Lower leg skin (tissue), 4 donors: ENCODE measurements around the gene GPR3. TPM values are rescaled to one million over a fixed set of nuclear protein-coding genes. Genes with fewer than 3 reads are reported as not detected.

Experiments used
- DNase-seq, 2 donors: peaks; one replicate each; pipeline ENCODE4 v3.0.0-alpha.2; 2019; ENCODE audit warnings: low spot score in 2 of 2
- H3K4me3 ChIP-seq: fragments of 200-600 bp; sonication (generic); 2 replicates; pipeline ENCODE4 v1.5.1; 2017; ENCODE audit warnings: mild to moderate bottlenecking, low read depth; ENCODE audit not compliant: poor library complexity, severe bottlenecking
- POLR2A ChIP-seq, 2 donors: fragments of 450-650 bp; IDR thresholded peaks; one replicate each; pipeline ENCODE4 v1.6.1; 2016 to 2017; ENCODE audit warnings: antibody characterized with exemption in 2 of 2, mild to moderate bottlenecking in 1 of 2, moderate library complexity in 1 of 2
- WGBS, 2 donors: methylation state at CpG; one replicate each; pipeline ENCODE4 v1.1.5; 2018; 5-methylcytosine and 5-hydroxymethylcytosine counted together
- intact Hi-C: fragments of 100-400 bp; cut with DNase I; formaldehyde crosslinking; loops from one replicate; pipeline ENCODE4 v1.15.0; 2023; ENCODE audit warnings: low total_unique reads
- total RNA-seq, 4 donors: library from RNA; depleted of rRNA; stranded (reverse); fragments of >200 nt; gene quantifications; one replicate each; pipeline ENCODE4 v1.1.0, GENCODE V29; 2016
- TF ChIP-seq, protein P1 (sequence below), 3 donors: fragments of 450-650 bp; IDR thresholded peaks; one replicate each; pipeline ENCODE4 v1.5.1; 2016; ENCODE audit warnings: antibody characterized with exemption in 3 of 3, mild to moderate bottlenecking in 3 of 3, moderate library complexity in 2 of 3

GPR3 gene
- total RNA-seq, 4 donors from 2014 or later: 0.22 to 1.3 (median 0.68) TPM

DNA sequence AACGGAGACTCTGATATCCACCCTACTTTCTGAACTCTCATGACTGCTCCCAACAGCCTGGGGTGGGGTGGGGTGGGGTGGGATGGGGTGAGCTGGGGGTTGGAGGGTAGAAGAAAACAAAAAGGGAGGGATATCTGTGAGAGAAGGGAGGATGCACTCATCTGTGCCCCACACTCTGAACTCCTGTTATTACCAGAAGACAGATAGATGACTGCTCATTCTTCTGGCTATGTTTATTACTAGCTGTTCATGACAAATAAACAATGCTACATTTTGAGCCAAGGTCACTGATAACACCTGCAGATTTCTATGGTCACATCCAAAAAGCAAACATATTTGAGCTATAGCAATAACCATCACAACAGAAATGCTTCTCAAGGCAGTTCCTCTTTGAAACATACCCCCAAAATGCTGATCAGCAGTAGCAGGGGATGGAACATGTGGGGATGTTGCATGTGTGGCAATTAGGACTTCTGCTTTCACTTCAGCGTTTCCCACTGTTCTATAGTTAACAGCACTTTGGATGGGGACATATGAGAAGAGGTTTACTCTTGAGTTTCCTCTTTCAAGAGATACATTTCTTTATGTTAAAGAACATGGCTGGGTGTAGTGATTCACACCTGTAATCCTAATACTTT, 43.3 kb downstream of the GPR3 start:
- H3K4me3 ChIP-seq: no peak overlapping the region
- DNase-seq: no peak
- TF ChIP-seq POLR2A (IDR thresholded peaks at IDR 0.05): no peak
- TF ChIP-seq, protein P1, sequence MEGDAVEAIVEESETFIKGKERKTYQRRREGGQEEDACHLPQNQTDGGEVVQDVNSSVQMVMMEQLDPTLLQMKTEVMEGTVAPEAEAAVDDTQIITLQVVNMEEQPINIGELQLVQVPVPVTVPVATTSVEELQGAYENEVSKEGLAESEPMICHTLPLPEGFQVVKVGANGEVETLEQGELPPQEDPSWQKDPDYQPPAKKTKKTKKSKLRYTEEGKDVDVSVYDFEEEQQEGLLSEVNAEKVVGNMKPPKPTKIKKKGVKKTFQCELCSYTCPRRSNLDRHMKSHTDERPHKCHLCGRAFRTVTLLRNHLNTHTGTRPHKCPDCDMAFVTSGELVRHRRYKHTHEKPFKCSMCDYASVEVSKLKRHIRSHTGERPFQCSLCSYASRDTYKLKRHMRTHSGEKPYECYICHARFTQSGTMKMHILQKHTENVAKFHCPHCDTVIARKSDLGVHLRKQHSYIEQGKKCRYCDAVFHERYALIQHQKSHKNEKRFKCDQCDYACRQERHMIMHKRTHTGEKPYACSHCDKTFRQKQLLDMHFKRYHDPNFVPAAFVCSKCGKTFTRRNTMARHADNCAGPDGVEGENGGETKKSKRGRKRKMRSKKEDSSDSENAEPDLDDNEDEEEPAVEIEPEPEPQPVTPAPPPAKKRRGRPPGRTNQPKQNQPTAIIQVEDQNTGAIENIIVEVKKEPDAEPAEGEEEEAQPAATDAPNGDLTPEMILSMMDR (IDR thresholded peaks at IDR 0.05): no peak
- intact Hi-C loops: loop anchor here (10.0 kb wide), 1 partner anchor 49 kb away; no protein-coding TSS in a partner anchor
- WGBS, 2 donors: 38 to 49% methylated on average over 2 of the region's 2 CpGs

DNA sequence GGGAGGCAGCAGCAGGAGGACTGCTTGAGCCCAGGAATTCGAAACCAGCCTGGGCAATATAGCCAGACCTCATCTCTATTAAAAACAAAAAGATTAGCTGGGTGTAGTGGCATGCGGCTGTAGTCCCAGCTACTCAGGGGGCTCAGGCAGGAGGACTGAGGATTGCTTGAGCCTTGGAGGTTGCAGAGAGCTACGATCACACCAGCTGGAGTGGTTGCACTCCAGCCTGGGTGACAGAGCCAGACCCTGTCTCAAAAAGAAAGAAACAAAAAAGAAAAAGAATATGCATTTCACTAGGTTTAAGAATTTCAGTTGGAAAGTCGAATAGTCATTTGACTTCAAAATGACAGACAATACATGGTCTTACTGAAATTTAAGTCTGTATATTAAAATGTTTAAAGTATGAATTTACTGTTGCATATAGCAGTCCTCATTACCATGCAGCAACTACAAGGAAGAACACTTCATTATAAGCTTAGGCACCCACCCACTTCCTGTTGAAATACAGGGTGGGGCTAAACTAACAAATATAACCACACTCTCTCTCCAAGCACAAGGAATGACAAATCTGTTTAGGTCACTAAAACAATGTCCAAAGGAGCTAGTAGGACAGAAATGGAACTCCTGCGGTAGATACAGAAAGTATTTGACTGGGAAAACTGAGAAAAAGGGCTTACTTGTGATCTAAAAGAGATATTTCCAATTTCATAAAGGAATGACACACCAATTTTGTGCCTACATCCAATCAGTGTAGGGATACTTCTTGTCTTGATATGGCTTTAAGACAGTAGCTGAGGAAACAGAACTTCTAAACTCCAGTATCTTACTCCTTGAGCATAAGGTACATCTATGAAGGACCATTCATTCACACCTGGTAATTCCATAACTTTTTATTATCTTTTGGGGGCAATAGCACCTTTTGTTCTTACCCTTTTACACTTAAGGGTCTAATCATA, 44.1 kb downstream of the GPR3 start:
- TF ChIP-seq, protein P1 (IDR thresholded peaks at IDR 0.05): no peak
- TF ChIP-seq POLR2A (IDR thresholded peaks at IDR 0.05): no peak
- DNase-seq: no peak
- no peak overlapping the region for H3K4me3 ChIP-seq
- intact Hi-C loops: loop anchor here (10.0 kb wide), 1 partner anchor 48 kb away; no protein-coding TSS in a partner anchor
- WGBS, 2 donors: 27 to 33% methylated on average over 5 of the region's 5 CpGs

DNA sequence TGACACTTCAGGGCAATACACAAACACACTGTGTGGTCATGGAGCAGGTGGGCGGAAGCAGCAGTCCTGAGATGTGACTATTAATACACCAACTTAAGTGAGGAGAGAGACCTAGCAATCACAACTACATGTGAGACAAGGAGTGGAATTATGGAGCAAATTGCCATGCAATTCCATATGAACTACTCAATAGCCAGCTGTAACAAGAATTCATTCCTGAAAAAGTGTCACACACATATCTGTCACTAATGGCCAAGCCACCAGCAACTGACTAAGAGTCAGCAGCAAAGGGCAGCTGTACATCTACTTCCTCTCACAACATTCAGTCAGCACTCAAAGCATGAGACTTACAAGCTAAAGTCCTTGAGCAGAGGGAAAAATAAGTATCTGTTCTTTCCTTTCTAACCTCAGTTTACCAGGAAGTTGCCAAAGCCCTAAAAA, 46.2 kb downstream of the GPR3 start:
- TF ChIP-seq, protein P1 (IDR thresholded peaks at IDR 0.05): no peak
- no peak for TF ChIP-seq POLR2A (IDR thresholded peaks at IDR 0.05)
- intact Hi-C loops: loop anchor here (10.0 kb wide), 1 partner anchor 46 kb away; no protein-coding TSS in a partner anchor
- H3K4me3 ChIP-seq: no peak overlapping the region
- no peak for DNase-seq
- 81 to 85% methylated on average over 1 of the region's 1 CpG for WGBS, 2 donors

GRCh38 chr1:27439150-27439549, 46.7 kb downstream of the GPR3 start:
- no peak overlapping the region for H3K4me3 ChIP-seq
- WGBS, 2 donors: 40% methylated on average over 2 of the region's 2 CpGs
- intact Hi-C loops: loop anchor here (10.0 kb wide), 1 partner anchor 46 kb away; no protein-coding TSS in a partner anchor
- TF ChIP-seq, protein P1 (IDR thresholded peaks at IDR 0.05): no peak
- no peak for TF ChIP-seq POLR2A (IDR thresholded peaks at IDR 0.05)
- DNase-seq: no peak

- 45 to 47% methylated on average over 1 of the region's 1 CpG for WGBS, 2 donors
- no peak for DNase-seq
- no peak for TF ChIP-seq POLR2A (IDR thresholded peaks at IDR 0.05)
- TF ChIP-seq, protein P1 (IDR thresholded peaks at IDR 0.05): no peak
- H3K4me3 ChIP-seq: no peak overlapping the region
- intact Hi-C loops: no loop called here
Measured at GRCh38 chr1:27444632-27445031, 52.2 kb downstream of the GPR3 start.

Other genes with a start within 250 kb of the GPR3 start
- gene SLC9A1, start 237.5 kb upstream of the GPR3 start, total RNA-seq: 10 to 100 TPM; 10.9 to 19.4 (median 13.2) TPM
- 10 to 100 TPM; 43.8 to 75.6 (median 65.1) TPM for gene WDTC1, start 158.0 kb upstream of the GPR3 start, total RNA-seq
- 10 to 100 TPM; 24.3 to 35.2 (median 28.7) TPM for gene TMEM222, start 70.5 kb upstream of the GPR3 start, total RNA-seq
- 100 to 1,000 TPM; 183 to 231 (median 219) TPM for gene SYTL1, start 50.6 kb upstream of the GPR3 start, total RNA-seq
- gene MAP3K6, start 25.7 kb upstream of the GPR3 start, total RNA-seq: 100 to 1,000 TPM in 2 of 4 donors, 10 to 100 TPM in 2; 85.0 to 140 (median 100) TPM
- 1 to 10 TPM in 3 of 4 donors, not detected in 1; 1.0 to 6.5 (median 1.7) TPM for gene FCN3, start 17.8 kb upstream of the GPR3 start, total RNA-seq
- gene CD164L2, start 9.3 kb upstream of the GPR3 start, total RNA-seq: 10 to 100 TPM in 2 of 4 donors, 1 to 10 TPM in 2; 4.3 to 12.0 (median 10.0) TPM
- 10 to 100 TPM; 53.8 to 76.6 (median 70.3) TPM for gene WASF2, start 97.5 kb downstream of the GPR3 start, total RNA-seq
- gene AHDC1, start 211.5 kb downstream of the GPR3 start, total RNA-seq: 10 to 100 TPM; 37.7 to 63.0 (median 52.5) TPM
- 1 to 10 TPM; 4.3 to 9.8 (median 5.2) TPM for gene FGR, start 242.6 kb downstream of the GPR3 start, total RNA-seq